GM10266 (cell line): ENCODE results near the gene SCGB3A2.

Experiments used
- DNase-seq: peaks from one replicate; pipeline ENCODE4 v3.0.0; 2012; ENCODE audit errors: extremely low spot score
- CTCF ChIP-seq: IDR thresholded peaks from 2 replicates; pipeline ENCODE4 v1.5.1; 2012; ENCODE audit warnings: mild to moderate bottlenecking, low read depth; ENCODE audit not compliant: control insufficient read depth, insufficient read depth; ENCODE audit errors: missing control alignments

SCGB3A2 gene

DNA sequence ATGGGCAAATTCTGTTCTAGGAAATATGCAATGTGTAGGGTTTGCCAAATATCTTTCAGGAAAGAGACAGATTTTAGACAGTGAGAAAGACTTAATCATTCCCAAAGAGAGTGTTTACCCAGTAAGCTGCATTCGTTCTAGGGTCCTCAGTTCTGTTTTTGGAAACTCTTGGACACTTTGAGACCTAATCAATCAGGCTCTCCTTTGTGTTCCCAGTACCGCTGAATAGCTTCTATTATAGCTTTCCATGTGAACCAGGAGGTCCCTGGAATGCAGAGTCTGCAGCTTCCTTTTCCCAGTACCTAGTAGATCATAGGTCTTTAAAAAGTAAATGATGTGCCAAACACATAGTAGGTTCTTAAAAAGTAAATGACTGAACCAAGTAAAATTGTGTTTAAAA is 35.6 kb upstream of the SCGB3A2 start:
- DNase-seq: no peak
- TF ChIP-seq CTCF: no peak

DNA sequence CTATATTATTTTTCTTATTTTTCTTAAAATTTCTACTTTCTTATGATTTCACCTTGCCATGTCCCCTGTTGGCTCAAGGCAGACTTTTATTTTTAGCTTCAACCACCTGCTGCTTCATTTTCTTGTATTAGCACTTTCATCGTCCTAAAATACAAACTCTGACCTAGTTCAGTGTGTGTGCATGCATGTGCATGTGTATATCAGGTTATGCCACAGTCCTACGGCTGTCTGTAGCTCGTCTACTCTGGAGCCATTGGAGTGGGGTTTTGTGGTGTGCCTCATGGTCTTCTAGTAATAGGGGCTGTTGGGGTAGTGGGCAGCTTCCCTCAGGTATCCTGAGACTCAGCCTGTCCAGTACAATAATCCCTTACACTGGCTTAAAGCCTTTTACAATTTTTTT is 33.7 kb upstream of the SCGB3A2 start:
- TF ChIP-seq CTCF: no peak
- no peak for DNase-seq

- DNase-seq: no peak
- TF ChIP-seq CTCF: no peak
Observed at GRCh38 chr5:147845618-147846017, 32.9 kb upstream of the SCGB3A2 start.

DNA sequence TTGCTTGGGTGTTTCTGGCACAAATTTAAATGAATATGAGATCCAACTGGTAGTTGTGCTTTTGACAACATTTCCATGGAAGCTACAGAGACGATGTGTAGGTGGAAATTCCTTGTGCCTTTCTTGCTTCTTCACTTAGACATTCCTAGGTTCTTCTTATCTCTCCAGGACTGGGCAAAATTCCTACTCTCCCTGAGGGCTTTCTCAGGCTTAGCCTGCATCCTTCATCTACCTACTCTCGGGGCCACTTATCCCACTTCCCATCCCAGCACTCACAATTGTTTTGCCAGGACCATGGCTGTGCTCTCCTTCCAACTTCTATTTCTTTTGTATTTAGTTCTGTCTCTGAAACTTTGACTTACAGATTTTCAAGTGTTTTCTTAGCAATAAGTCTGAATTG is 29.3 kb upstream of the SCGB3A2 start:
- TF ChIP-seq CTCF: no peak
- no peak for DNase-seq

DNA sequence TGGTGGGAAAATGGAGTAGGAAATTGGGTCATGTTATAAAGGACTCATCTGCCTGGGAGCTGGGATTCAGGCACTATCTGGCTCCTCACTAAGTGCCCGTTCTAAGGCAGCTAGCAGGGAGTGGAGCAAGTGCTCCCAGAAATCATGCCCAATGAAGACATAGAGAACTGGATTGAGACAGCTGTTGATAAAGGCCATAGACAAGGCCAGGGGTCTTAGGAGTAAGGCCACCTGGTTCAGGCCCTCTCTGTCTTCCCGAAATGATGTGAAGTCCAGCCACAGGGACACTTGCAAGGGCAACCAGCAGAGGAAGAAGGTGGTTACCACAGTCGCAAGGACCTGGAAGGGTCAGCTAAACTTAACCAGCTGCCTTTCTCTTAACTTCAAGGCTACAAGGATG is 26.9 kb upstream of the SCGB3A2 start:
- no peak for TF ChIP-seq CTCF
- no peak for DNase-seq

DNA sequence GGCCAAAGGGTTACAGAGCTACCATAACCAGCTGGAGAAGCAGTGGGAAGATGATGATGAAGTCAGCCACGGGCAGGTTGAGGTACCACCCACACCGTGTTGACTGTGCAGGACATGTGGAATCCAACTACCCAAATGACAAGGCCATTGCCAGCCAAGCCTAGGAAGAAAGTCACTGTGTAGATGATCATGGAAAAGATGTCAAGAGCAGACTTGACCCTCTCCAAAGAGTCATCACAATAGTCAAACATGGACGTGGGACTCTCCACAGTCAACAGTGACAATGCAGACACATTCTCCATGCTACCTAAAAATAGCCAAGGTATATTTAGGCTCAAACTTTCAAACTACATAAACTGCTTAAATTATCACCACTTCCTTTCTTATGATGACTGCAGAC is 26.1 kb upstream of the SCGB3A2 start:
- no peak for TF ChIP-seq CTCF
- no peak for DNase-seq

DNA sequence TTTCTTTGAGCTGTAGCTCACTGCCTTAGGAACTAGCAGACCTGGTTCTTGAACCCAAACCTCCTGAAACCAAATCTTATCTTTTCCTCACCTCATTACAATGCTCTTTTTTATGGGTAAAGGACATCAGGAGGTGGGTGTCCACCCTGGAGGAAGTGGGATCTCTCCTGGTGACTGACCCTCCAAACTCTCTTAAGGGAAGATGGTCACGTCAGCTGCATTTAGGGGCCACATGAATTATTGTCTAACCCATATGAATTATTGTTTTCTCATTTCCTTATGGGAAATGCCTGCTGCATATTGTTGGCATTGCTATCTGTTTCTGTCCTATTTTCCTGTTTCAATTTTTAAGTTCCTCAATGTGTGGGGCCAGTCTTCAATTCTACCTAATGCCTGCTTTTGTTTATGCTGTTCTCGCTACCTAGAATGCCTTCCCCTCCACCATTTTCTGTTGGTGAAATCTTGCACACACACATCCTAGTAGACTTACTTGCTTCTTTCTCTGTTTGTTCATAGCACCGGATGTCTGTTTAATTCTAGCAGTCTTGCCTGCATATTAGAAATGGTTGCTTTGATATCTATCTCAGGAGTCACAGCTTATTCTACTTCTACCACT is 25.0 kb upstream of the SCGB3A2 start:
- TF ChIP-seq CTCF: no peak
- no peak for DNase-seq
